ENCODE data around the gene NFATC1. TPM values are rescaled to one million over a fixed set of nuclear protein-coding genes. Genes with fewer than 3 reads are reported as not detected.

NFATC1 gene
- total RNA-seq, 2 donors from 2014 or later: 5.2 to 5.9 TPM

DNA sequence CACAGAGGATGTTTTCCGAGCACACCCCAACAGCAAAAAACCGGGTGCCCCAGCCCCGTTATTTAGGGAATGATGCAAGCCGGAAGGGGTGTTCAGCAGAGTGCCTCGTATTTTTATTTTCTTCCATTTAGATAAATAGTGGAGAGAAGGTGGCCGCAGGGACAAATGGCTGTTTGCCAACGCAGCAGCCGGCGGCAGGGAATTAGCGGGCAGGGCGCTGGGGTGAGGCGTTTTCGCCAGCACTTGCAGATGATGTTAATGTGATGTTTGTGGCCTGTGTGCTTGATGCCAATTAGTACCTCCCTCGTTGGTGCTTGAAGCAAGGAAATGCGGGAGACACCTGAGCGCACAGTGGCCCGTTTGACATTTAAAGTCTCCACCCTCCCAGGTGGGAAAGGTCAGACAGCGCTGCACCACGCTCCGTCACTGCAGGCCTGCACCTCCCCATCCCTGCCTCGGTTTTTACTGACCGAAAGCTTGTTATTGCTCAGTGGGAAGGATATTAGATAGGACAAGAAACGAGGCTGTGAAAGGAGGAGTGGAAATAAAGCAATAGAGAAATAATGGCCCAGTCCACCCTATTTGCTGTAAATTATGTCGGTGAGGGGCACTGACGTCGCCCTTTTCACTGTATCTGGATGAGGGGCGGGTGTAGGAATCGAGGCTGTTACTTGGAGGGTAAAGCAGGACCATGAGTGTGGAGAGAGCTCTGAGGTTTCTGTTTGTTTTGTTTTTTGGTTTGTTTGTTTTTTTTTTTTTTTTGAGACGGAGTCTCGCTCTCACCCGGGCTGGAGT, 39.1 kb downstream of the NFATC1 start:
- WGBS, 2 donors: 87 to 89% methylated on average over 31 of the region's 31 CpGs
- TF ChIP-seq POLR2A (IDR thresholded peaks at IDR 0.05) (no peak), CTCF (IDR thresholded peaks at IDR 0.05) (no peak)
- DNase-seq: no peak

DNA sequence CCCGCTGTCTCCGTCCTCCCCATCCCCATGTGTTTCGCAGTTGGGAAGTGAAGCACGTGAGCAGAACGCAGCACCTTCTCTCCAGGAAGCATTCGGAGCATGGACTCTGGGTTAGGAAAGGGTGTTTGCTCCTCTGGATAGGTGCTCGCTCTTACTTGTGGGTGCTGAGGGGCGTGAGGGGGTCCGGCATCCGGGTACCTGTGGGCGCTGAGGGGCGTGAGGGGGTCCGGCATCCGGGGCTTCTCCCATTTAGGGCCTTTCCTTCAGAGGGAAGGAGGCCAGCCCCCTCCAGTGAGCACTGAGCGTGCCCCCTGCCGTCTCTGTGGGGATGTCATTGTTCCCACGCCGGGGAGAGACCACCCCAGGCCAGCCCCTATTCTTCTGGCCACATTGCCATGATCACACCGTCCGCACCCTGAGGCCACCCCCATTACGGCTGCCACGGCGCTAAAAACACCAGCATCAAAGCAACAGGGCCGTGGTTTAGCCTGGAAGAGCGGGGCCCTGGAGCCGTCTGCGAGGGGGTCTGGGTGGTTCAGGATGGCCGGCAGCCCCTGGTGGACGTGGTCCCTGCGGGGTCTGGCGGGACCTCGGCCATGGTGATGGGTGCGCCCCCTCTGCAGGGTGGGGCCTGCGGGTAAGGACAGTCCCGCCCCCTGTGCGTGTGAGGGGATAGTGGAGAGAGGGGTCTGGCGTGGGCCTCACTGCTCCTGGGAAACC, 41.0 kb downstream of the NFATC1 start:
- H3K36me3 ChIP-seq (replicated peaks in 1 of 2; ENCODE audit: insufficient read depth in 1 of 2, low read depth in 2 of 2): peaks cover 0 to 2% of the 10 kb centered on the region in 2 donors
- TF ChIP-seq CTCF (IDR thresholded peaks at IDR 0.05) (no peak), POLR2A (IDR thresholded peaks at IDR 0.05) (no peak)
- no peak overlapping the region for H3K27ac ChIP-seq
- no peak overlapping the region for H3K4me3 ChIP-seq
- H3K4me1 ChIP-seq: no peaks in the 10 kb centered on the region
- WGBS, 2 donors: 92 to 97% methylated on average over 26 to 37 of the region's 37 CpGs
- no peaks in the 10 kb centered on the region for H3K27me3 ChIP-seq
- no peaks in the 10 kb centered on the region for H3K9me3 ChIP-seq
- no peak for DNase-seq
- no peak for ATAC-seq
- intact Hi-C loops (cut with DNase I): no loop called here

More for the DNA sequence above, 39.1 kb downstream of the NFATC1 start:
- H3K36me3 ChIP-seq (replicated peaks in 1 of 2; ENCODE audit: insufficient read depth in 1 of 2, low read depth in 2 of 2): peaks cover 0 to 2% of the 10 kb centered on the region in 2 donors
- H3K27ac ChIP-seq: no peak overlapping the region
- H3K27me3 ChIP-seq: no peaks in the 10 kb centered on the region
- no peaks in the 10 kb centered on the region for H3K4me1 ChIP-seq
- H3K4me3 ChIP-seq: no peak overlapping the region
- intact Hi-C loops (cut with DNase I): no loop called here
- H3K9me3 ChIP-seq: no peaks in the 10 kb centered on the region
- no peak for ATAC-seq

GRCh38 chr18:79438089-79438897, 42.6 kb downstream of the NFATC1 start:
- DNase-seq: no peak
- no peaks in the 10 kb centered on the region for H3K9me3 ChIP-seq
- intact Hi-C loops (cut with DNase I): no loop called here
- no peak overlapping the region for H3K4me3 ChIP-seq
- no peak overlapping the region for H3K27ac ChIP-seq
- ATAC-seq: no peak
- H3K27me3 ChIP-seq: no peaks in the 10 kb centered on the region
- H3K36me3 ChIP-seq (replicated peaks in 1 of 2; ENCODE audit: insufficient read depth in 1 of 2, low read depth in 2 of 2): peaks cover 0 to 2% of the 10 kb centered on the region in 2 donors
- 73 to 79% methylated on average over 35 of the region's 36 CpGs for WGBS, 2 donors
- no peaks in the 10 kb centered on the region for H3K4me1 ChIP-seq
- TF ChIP-seq CTCF (IDR thresholded peaks at IDR 0.05) (no peak), POLR2A (IDR thresholded peaks at IDR 0.05) (no peak)

DNA sequence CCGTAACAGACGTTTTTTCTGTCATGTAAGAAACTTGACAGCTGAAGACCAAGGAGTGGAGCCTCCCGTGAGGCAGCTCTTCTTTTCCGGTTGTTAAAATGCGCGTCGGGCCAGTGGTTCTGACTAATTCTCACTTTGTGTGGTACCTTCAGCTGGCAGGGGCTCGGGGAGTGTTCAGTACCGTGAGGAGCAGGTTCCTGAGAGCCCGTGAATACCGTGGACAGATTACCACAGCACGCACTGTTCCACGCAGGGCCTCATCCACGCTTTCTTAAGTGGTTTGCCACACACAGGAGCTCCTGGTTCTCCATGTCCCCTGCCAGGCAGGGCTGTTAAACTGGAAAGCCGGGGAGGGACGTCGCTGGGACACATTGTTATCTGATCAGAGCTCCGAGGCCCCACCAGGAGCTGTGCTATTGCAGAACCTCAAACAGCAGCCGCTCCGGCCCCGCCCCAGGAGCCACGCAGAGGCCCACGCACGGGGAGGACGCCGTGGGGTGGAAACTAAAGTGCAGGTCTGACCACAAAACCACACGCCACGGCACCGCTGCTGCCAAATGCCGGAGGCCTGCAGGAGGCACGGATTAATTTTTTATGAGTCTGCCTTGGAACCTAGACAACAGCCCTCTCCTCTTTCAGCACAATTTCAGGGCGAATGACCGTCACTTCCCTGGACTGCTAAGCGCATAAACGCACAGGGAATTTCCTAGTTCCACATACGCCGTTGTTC, 43.3 kb downstream of the NFATC1 start:
- ATAC-seq (no peak), DNase-seq (no peak)
- WGBS, 2 donors: 79 to 86% methylated on average over 19 to 34 of the region's 37 CpGs
- intact Hi-C loops (cut with DNase I): no loop called here
- Histone ChIP-seq H3K27me3 (no peaks in the 10 kb centered on the region), H3K4me3 (no peak overlapping the region), H3K4me1 (no peaks in the 10 kb centered on the region), H3K27ac (no peak overlapping the region), H3K36me3 (replicated peaks in 1 of 2; ENCODE audit: insufficient read depth in 1 of 2, low read depth in 2 of 2) (no peaks in the 10 kb centered on the region), H3K9me3 (no peaks in the 10 kb centered on the region)
- TF ChIP-seq CTCF (IDR thresholded peaks at IDR 0.05) (no peak), POLR2A (IDR thresholded peaks at IDR 0.05) (no peak)
